Eye (tissue), 1 donor: ENCODE measurements around the gene MAP2K3.
A peak's percentile ranks its signal among the peaks of the same experiment; 100 is the strongest.

Source experiments
- DNase-seq: peaks from one replicate; pipeline ENCODE4 v3.0.0-alpha.2; 2015

Gene MAP2K3

DNA sequence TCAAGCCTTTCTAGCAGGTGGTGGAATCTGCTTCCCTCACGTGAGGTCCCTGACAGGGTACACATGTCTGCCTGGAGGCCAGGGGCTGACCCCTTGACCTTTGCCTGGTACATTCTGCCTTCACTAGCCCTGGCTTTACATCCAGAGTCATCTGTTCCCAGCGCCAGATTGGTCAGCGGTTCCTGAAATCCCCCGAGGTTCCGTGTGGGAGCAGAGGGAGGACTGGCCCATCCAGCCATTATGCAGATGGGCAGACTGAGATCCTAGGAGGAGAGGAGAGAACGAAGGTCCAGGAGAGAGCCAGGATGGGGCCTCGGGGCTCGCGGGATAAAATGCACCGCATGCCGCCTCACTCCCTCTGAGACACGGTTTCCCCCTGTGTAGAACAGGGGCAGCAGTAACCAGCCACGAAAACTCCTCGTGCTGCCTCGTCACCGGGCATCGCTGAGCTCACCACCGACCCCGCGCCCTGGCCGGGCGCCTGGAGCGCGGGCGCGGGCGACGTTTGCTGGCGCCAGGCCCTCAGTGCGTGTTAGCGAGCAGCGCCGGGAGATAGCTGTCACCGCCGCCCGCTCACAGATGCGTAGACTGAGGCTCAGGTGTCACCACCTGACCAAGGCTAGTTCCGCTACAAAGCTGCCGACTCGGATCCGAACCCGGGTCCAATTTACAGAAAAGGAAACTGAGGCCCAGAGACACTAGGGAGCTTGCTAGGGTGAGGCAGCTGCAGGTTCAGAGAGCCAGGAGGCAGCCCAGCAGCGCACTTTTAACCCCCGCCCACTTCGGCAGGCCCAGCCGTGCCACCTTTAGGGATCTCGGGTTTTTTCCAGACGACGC is 811 bp upstream of the MAP2K3 start:
- no peak for DNase-seq

- DNase-seq, result peak; percentile 50
Measured at GRCh38 chr17:21285164-21286065, 904 bp downstream of the MAP2K3 start.

- peak; percentile 87 for DNase-seq
Measured at GRCh38 chr17:21286066-21286770, 1.7 kb downstream of the MAP2K3 start.

- DNase-seq, result no peak
Measured at GRCh38 chr17:21286909-21287702, 2.6 kb downstream of the MAP2K3 start.

DNA sequence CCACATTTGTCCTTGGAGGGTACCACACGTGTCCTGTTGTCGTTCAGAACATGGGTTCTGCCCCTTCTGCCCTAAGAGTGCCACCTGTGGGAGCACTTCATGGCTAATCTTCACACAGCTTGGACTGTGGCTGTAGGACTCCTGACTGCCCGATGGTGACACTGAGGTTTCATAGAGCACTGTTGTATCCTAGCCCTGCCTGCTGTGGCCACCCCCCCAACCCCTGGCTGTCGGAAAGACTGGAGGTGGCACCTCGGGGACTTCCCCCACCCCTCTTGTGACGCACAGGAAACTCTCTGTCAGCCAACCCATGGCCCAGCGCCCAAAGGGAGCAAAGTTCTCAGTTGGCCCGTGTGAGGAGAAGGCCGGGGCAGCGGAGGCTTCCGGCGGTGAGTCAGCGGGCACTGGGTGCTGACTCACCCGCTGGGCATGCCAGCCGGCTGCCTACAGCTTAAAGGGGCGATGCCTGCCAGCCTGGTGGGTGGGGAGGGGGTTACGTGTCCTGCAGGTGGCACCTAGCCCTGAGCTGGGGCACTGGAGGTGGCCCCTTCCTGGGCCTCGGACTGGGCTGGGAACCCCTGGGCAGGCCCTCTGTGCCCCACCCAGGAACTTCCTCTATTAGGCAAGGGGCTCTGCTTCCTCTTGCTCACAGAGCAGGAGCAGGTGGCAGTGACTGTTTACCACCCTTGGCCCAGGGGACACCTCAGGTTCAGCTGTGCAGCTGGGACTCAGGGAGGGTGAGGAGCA is 3.4 kb downstream of the MAP2K3 start:
- no peak for DNase-seq

- DNase-seq, result no peak
Measured at GRCh38 chr17:21288571-21289017, 4.1 kb downstream of the MAP2K3 start.

- DNase-seq, result no peak
Measured at GRCh38 chr17:21289175-21289901, 4.8 kb downstream of the MAP2K3 start.

DNA sequence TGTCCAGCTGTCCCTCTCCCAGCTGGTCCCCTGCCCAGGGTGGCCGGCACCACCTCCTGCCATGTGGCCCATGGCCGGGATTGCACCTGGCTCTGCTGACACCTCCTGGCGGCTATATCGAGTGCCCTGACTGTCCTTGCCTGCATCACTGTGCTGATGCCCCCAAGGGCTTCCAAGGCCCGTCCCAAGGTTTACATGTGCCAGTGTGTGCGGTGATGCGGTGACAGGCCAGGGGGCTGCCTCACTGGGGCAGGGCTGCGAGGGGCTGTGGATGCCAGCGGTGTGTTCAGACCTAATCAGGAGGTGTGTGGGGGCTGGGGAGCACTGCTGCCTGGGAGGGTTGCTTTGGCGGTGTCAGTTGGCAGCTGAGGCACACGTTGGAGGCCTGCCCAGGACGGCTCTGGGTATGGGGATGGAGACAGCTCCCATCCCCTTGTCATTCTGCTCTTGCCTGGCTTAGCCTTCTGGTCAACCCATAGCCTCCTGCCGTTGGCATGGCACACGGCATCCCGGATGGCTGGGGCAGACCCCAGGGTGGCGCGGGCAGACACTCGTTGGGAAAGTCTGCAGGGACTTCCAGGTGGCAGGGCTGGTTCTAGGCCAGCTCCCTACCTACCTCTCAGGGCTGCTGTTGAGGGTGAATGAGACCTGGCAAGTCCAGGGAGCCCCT is 5.5 kb downstream of the MAP2K3 start:
- no peak for DNase-seq

- no peak for DNase-seq
Measured at GRCh38 chr17:21291357-21291756, 6.8 kb downstream of the MAP2K3 start.

DNA sequence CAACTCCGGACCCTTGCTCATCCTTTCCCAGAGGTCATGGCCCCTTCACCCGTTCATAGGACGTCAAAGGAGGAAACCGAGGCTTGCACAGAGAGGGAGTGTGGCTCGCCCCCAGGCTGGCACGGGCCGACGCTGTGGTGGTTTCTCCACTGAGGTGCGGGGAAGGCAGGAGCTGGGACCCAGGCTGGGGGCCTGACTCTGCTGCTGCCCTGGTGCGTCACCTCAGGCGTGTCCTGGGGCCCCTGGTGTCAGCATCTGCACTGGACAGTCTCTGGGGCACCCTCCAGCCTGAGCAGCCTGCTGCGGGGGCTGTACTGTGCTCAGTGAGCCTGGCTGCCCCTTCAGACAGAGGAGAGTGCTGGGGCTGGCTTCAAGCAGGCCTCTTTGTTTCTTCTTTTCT is 7.4 kb downstream of the MAP2K3 start:
- no peak for DNase-seq

DNA sequence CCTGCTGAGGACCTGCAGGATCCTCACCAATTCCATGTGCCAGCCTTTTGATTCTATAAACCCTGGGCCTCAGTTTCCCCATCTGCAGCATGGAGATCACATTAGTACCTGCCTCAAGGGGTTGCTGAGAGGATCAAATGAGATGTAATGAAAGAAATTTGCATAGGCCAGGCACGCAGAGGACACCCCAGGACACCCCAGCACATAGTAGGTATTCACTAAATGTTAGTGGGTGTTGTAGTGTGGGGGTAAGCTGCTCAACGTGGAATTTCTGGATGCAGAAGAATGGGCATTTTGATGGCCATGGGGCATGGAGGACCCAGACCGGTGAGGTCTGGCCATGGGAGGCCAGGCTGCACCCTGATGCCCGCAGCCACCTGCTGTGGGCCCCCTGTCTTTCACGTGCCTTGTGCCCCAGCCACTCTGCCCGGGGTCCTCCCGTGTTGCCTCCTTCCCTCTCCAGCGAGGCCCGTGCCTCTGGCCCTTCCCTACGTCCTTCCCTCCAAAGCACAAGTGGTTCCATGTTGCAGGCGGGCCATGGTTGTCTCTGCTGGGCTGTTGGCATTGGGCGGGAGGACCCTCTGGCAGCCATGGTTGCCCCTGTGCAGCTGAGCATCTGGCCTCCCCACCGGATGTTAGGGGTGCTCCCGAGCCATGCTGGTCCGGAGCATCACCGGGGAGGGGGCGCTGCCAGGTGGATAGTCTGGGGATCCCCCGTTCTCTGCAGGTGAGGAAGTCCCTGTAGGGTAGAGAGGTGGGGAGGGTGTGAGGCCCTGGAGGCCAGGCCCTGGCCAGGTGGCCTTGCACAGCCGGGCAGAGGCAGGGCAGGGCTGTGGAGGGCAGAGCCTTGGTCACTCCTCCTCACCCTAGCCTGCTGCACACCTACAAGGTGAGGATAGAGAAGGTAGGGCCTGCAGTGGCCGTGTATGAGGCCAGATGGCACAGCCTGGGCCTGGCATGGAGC is 8.6 kb downstream of the MAP2K3 start:
- DNase-seq, result no peak

- DNase-seq, result no peak
Measured at GRCh38 chr17:21293831-21294210, 9.3 kb downstream of the MAP2K3 start.

DNA sequence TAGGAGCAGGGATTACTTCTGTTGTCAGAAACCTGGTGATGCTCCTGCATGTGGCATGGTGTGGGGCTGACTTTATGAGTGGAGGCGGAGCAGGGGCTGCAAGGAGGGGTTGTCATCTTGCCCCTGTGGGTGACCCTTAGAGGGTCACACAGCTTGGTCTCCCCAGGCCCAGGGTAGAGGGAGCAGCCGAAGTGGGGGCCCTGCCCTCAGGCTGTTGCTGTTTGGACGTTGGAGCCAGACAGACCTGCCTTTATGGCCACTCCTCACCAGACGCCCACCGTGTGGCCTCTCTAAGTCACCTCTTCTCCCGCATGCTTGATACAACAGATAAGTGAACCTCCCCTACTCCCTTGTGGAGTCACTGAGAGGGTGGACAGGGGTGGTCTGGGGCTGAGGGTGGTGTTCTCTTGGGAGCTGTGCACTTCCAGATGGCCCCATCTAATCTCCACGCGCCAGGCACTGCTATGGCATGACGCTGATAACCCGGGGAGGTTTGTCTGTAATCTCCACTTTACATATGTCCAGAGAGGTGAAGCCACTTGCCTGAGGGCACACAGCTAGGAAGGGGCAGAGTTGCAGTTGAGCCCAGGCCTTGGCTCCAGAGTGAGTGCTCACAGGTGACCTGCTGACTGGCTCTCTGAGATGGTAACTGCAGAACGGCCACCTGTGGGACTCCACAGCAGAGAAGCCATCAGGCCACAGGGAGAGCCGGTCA is 10.0 kb downstream of the MAP2K3 start:
- no peak for DNase-seq

GRCh38 chr17:21295036-21295952 is 10.8 kb downstream of the MAP2K3 start:
- DNase-seq, result peak; percentile 30

GRCh38 chr17:21296097-21297025 is 11.8 kb downstream of the MAP2K3 start:
- DNase-seq, result no peak

GRCh38 chr17:21297026-21297520 is 12.6 kb downstream of the MAP2K3 start:
- DNase-seq, result no peak
